ENCODE results near the gene AKAP6.
"Not testable (repeated sequence)": the region's sequence is repeated elsewhere in the genome, so short reads cannot be mapped to it uniquely, and the experiment has no call there.

AKAP6 gene

GRCh38 chr14:32447371-32447770 is 118.3 kb downstream of the AKAP6 start:
- DNase-seq = no peak

DNA sequence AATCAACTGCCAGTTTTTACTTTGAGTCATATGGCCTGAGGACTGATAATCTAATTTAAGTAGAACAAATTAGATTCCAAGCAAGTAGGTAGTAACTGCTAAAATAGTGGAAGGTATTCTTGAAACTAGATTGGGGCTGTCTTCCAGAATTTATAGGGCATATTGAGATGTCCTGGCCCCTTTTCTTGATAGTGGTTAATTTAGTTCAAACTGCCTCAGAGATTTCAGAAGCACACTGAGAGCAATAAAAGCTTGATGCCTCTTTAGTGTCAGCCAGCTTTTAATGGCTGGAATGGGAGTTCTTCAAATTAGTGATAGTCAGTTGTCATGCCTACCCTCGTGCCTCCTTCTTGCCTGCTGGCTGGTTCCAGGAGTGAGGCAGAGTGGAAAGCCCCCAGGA is 120.5 kb downstream of the AKAP6 start:
- DNase-seq = no peak

DNA sequence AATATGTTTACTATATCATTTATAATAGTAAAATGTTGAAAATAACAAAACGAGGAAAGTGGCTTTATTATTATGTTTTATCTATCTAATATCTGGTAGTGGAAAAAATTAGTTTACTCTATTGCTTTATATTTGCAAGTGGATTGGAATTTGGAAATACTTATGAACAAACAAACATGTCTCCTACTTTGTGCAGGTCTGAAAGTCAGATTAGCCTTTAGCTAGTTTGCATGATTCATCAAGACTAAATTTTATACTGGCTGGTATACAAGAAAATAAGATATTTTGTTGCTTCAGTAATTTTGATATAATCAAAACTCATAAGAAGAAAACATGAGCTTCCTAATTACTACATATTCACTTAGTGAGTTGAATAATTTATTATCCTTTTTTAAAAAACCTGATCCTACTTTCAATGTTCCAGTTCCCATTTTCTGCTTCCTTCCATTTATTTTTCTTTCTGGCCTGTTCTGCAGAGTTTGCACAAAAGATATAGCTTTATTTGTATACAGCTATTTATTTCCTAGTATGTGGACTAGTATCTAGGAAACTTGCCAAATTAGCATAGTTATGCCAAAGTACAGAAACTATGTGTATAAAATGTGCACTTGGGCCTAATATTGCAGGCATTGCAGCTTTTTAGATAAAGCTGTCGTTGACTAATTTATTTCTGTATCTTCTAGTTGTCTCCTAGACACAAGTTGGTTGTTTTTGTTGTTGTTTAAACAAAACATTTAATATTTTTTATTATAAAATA is 122.0 kb downstream of the AKAP6 start:
- no peak for DNase-seq

DNA sequence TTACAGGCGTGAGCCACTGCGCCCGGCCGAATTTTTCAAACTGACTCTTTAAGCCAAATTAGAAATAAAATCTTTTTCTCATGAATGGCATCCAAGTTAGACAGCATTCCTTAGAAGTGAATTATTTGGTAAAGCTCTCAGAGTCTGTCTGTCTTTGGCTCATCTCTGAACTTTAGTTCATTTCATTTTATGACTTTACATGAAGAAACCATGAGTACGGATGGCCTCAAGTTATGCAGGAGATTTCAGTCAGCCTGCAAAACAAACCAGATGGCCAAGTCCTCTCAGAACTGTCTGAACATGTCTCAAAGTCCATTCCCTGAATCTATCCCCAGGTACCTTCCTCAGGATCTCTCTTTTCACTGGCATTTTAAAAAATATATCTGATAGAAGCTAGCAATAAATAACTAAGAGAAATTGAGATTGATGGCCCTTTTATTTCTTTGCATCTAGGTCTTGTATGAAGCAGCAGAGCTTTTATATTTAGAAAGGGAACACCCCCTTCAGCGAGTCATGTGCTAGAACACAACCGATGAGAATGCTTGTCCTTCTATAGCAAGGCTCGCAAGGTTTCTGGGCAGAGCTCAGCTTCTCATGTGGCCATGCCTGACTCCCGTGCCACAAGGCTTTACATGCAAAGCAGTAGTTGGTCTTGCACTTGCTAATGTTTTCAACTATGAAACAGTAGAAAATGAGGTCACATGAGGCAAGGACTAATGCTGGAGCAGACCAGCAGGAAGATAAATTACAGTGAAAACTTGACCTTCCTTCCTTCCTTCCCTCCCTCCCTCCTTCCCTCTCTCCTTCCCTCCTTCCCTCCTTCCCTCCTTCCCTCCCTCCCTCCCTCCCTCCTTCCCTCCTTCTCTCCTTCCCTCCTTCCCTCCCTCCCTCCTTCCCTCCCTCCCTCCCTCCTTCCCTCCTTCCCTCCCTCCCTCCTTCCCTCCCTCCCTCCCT is 125.0 kb downstream of the AKAP6 start:
- DNase-seq = no peak

- DNase-seq = no peak
These were observed 128.3 kb downstream of the AKAP6 start for GRCh38 chr14:32457213-32457920.

- no peak for DNase-seq
These were observed 129.6 kb downstream of the AKAP6 start for GRCh38 chr14:32458720-32459119.

GRCh38 chr14:32460267-32460666 is 131.2 kb downstream of the AKAP6 start:
- DNase-seq = no peak

DNA sequence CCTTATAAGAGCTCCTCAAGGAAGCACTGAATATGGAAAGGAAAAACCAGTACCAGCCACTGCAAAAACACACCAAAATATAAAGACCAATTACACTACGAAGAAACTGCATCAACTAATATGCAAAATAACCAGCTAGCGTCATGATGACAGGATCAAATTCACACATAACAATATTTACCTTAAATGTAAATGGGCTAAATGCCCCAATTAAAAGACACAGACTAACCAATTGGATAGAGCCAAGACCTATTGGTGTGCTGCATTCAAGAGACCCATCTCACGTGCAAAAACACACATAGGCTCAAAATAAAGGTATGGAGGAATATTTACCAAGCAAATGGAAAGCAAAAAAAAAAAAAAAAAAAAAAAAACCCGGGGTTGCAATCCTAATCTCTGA is 133.5 kb downstream of the AKAP6 start:
- not testable (repeated sequence) for DNase-seq

DNA sequence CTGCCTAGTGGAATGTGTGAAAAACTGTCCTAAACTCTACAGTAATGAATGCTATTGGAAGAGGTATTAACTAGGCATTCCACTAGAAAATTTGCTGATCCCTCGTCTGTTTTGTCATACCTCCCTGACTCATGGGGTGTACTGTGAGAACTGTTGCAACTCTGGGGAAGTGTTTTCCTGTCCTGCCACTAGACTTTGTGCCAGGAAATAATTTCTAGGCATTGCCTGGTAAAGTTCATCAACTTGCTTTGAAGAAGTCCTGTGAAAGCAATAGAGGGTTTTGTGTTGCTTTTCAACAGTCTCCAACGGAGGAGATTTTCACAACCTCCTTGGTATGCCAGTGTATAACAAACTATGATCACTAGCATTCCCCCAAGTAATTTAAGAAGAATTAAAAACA is 139.9 kb downstream of the AKAP6 start:
- no peak for DNase-seq

DNA sequence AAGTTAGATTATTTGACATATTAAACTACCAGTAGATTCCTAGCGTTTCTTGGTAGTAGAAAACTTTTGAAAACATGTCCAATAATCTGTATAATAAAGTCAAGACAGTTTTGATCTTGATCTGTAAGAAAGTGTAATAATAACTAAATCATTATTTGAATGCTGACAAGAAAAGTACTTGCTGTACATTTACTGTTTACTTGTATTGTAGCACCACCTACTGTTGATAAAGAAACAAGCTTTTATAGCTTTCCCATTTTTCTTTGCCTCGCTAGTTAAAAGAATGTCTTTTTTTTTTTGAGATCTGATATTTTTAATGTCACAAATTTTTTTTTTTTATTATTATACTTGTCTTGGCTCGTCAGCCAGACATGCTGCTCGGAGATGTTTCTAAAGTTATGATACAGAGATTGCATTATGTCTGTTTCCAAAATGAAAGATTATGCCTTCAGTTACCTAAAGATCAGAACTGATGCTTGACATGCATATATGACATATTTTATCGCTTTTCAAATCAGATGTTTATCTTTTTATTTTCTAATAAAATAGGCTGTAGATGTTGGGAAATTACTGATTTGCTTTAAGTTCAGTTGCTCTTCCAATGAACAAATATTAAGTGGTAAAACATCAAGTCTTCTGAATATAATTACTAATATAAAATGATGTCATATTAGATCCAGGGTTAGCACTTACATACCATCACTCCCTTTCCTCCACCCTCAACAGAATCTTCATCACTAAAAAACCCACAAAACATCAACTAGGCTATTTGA is 140.5 kb downstream of the AKAP6 start:
- DNase-seq = no peak

- no peak for DNase-seq
These were observed 141.1 kb downstream of the AKAP6 start for GRCh38 chr14:32470161-32470715.

GRCh38 chr14:32471181-32471580 is 142.1 kb downstream of the AKAP6 start:
- DNase-seq = no peak

GRCh38 chr14:32472076-32472475 is 143.0 kb downstream of the AKAP6 start:
- no peak for DNase-seq

DNA sequence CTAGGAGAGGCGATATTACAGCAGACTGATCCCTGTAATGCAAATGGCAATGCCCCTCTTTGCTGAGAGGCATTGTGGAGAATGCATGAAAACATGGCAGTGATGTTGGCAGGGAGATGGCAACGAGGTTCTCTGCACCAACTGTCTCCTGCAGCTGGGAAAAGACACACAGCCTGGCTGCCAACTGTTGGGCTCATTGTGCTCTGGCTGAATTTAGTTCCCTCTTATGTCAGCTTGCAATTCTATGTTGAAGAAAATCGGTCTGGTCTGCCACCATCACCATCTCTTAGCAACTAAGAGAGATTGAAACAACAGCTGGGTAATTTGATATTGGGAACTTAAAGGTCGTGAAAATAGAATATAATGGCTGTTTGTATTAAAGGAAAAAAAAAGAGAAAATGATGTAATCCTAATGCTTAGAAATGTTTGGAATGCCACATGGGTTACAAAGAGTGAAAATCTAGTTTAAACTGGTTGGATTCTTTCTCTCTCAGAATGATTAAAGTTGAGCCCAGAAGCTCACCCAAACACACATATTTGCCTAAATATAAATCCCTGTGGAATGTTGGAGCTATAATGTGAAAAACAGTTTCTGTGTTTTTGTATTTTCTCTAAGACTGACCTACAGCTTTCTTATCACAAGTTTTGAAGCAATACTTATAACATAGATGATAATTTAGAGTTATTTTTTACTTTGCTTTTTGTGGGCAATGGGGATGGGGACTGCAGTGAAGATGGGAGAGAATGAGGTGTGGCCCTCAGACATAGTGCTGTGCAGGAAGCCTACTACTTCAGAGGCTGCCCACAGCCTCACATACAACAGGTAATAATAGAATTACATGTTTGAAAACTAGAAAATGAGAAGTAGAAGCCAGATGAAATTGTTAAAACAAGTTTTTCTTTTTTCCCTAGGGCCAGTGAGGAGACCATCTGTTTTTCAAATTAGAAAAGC is 143.7 kb downstream of the AKAP6 start:
- DNase-seq = peak; percentile 62

- DNase-seq = peak; percentile 59
These were observed 144.4 kb downstream of the AKAP6 start for GRCh38 chr14:32473464-32473855.

- DNase-seq = no peak
These were observed 145.5 kb downstream of the AKAP6 start for GRCh38 chr14:32474478-32475195.

GRCh38 chr14:32476532-32476931 is 147.4 kb downstream of the AKAP6 start:
- no peak for DNase-seq

DNA sequence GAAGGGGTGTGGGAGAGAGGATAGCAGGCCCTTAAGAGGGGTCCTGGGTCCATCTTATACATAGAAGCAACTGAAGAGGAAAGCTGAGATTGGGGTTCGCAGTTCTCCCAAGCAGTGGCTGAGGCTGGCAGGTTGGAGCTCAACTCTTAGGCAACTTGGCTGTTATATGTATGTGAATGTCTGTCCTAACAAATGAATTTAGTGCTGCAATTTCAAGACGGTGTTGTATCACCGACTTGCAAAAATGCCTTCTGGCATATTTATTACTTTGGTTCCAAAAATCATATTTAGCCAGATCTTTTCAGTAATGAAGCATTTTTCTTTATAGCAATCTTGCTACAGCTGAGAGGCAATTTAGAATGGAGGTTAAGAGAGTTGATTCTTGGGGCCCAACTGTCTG is 148.3 kb downstream of the AKAP6 start:
- DNase-seq = no peak

DNA sequence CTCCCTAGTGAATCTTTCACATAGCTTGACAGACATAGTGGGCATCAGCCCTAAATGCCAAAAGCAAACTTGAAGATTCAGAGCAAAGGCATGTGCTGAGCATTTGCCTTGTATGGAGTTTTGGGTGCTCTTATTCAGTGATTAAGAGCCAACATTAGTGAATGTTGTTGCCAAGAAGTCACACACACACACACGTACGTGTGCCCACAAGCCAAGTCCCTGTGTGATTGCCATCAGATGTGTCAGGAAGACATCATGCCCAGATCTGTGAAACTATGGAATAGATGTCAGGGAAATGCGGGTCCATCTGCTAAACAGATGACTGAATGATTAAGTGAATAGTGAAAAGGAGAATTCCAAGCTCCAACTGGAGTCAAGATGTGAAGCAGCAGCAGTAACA is 149.0 kb downstream of the AKAP6 start:
- no peak for DNase-seq

- no peak for DNase-seq
These were observed 151.2 kb downstream of the AKAP6 start for GRCh38 chr14:32480337-32480736.
